K562 (cell line): ENCODE measurements around the gene TEAD3. TPM values are rescaled to one million over a fixed set of nuclear protein-coding genes. Genes with fewer than 3 reads are reported as not detected.
A peak's percentile ranks its signal among the peaks of the same experiment; 100 is the strongest.

Source experiments
- ATAC-seq: fragments of 200-7000 bp; cut with Tn5 transposase; 3 replicates; pipeline ENCODE4 v1.9.1; 2020; ENCODE audit warnings: moderate library complexity
- BruUV-seq: library from RNA; stranded (reverse); fragments of 400-500 nt; replicated peaks from 2 replicates; lab custom pipeline; 2021; lab: Mats Ljungman, UMichigan
- CTCF ChIA-PET: fragments of 300-600 bp; formaldehyde crosslinking; extraction: SDS; loops from one replicate; lab custom pipeline; 2021; ENCODE audit warnings: low intra/inter-chr PET ratio; lab: Yijun Ruan, JAX
- POLR2A ChIA-PET: fragments of 300-600, 350-650 bp; sonication (Branson Sonifier 250); formaldehyde crosslinking; extraction: SDS; loops from one replicate; lab custom pipeline; 2021; ENCODE audit warnings: antibody characterized with exemption, inconsistent platforms; lab: Yijun Ruan, JAX
- DNase-seq, 4 experiments: peaks; one replicate each; pipeline versions ENCODE4 v3.0.0 to v3.0.0-alpha.2; 2011 to 2018; ENCODE audit warnings: low spot score in 3 of 4, mixed read lengths in 3 of 4; ENCODE audit errors: extremely low read depth in 1 of 4
- FAIRE-seq: peaks from 2 replicates; lab custom pipeline; 2011; peaks lifted over from hg19 to GRCh38; lab: Jason Lieb, UNC
- H2AFZ ChIP-seq: 2 replicates; pipeline ENCODE4 v1.6.0; 2011; ENCODE audit warnings: low read depth, low read length, control low read depth, inconsistent platforms
- H3K27ac ChIP-seq: fragments of 200-600 bp; 3 replicates; pipeline ENCODE4 v1.8.0; 2011; ENCODE audit warnings: low read depth, mild to moderate bottlenecking, control low read depth, inconsistent platforms, low read length, moderate library complexity, mixed read lengths; ENCODE audit errors: extremely low read depth
- H3K27me3 ChIP-seq, 2 experiments: fragments of 300-600 bp in 1 of 2; 2 replicates in 1 of 2; 3 replicates in 1 of 2; pipeline versions ENCODE4 v1.6.0 to v1.8.0; 2011; ENCODE audit warnings: inconsistent platforms in 2 of 2, low read length in 2 of 2, mild to moderate bottlenecking in 1 of 2, mixed read lengths in 1 of 2, moderate library complexity in 1 of 2; ENCODE audit not compliant: control insufficient read depth in 2 of 2, insufficient read depth in 2 of 2
- H3K36me3 ChIP-seq: fragments of 300-600 bp; 3 replicates; pipeline ENCODE4 v1.8.0; 2011; ENCODE audit warnings: mild to moderate bottlenecking, low read length, inconsistent platforms; ENCODE audit not compliant: control insufficient read depth, insufficient read depth
- H3K4me1 ChIP-seq, 2 experiments: fragments of 200-600 bp in 1 of 2; replicated peaks in 1 of 2; 2 replicates in 1 of 2; 3 replicates in 1 of 2; pipeline versions ENCODE4 v1.5.1 to v1.8.0; 2011; ENCODE audit warnings: inconsistent platforms in 2 of 2, low read length in 2 of 2, mild to moderate bottlenecking in 1 of 2, mixed read lengths in 1 of 2, moderate library complexity in 1 of 2; ENCODE audit not compliant: control insufficient read depth in 2 of 2, insufficient read depth in 2 of 2
- H3K4me2 ChIP-seq: 2 replicates; pipeline ENCODE4 v1.6.1; 2011; ENCODE audit warnings: low read length, control low read depth, inconsistent platforms, mixed read lengths; ENCODE audit not compliant: insufficient read depth
- H3K4me3 ChIP-seq: fragments of 200-600 bp; sonication (generic), shearing (Covaris generic); 2 replicates; pipeline ENCODE4 v1.5.1; 2016; ENCODE audit warnings: control low read depth, inconsistent platforms
- H3K79me2 ChIP-seq: fragments of 200-600 bp; 3 replicates; pipeline ENCODE4 v1.8.0; 2011; ENCODE audit warnings: low read length, inconsistent platforms; ENCODE audit not compliant: control insufficient read depth, insufficient read depth
- H3K9ac ChIP-seq, 2 experiments: 2 replicates each; pipeline versions ENCODE4 v1.6.0 to v1.6.1; 2011; ENCODE audit warnings: low read depth in 2 of 2, low read length in 2 of 2, control low read depth in 1 of 2, inconsistent platforms in 1 of 2, mild to moderate bottlenecking in 1 of 2, mixed read lengths in 1 of 2; ENCODE audit not compliant: insufficient read depth in 1 of 2
- H3K9me1 ChIP-seq: one replicate; pipeline ENCODE4 v1.6.0; 2011; ENCODE audit warnings: inconsistent platforms, mild to moderate bottlenecking, low read length, moderate library complexity; ENCODE audit not compliant: control insufficient read depth, insufficient read depth
- H3K9me3 ChIP-seq: replicated peaks from 2 replicates; pipeline ENCODE4 v1.5.1; 2011; ENCODE audit warnings: low read depth, low read length, inconsistent platforms; ENCODE audit not compliant: control insufficient read depth, insufficient read depth
- H4K20me1 ChIP-seq: replicated peaks from 2 replicates; pipeline ENCODE4 v1.6.1; 2011; ENCODE audit warnings: low read length, inconsistent platforms, mixed read lengths; ENCODE audit not compliant: control insufficient read depth, insufficient read depth
- BCOR ChIP-seq: fragments of 450-650 bp; IDR thresholded peaks from 2 replicates; pipeline ENCODE4 v1.6.1; 2016
- BMI1 ChIP-seq: fragments of 150-350 bp; IDR thresholded peaks from 2 replicates; pipeline ENCODE4 v1.6.1; 2014; ENCODE audit warnings: low read length
- BRD9 ChIP-seq: fragments of 450-650 bp; IDR thresholded peaks from 2 replicates; pipeline ENCODE4 v1.6.1; 2018; ENCODE audit warnings: low read depth; ENCODE audit not compliant: partially characterized antibody
- HDGF ChIP-seq: fragments of 450-650 bp; IDR thresholded peaks from 2 replicates; pipeline ENCODE4 v1.6.1; 2016
- KDM1A ChIP-seq, 2 experiments: fragments of 450-650 bp; IDR thresholded peaks; 2 replicates each; pipeline ENCODE4 v1.6.1; 2016; ENCODE audit warnings: mild to moderate bottlenecking in 2 of 2
- LARP7 ChIP-seq: fragments of 450-650 bp; IDR thresholded peaks from 2 replicates; pipeline ENCODE4 v1.6.1; 2016
- NFIC ChIP-seq: fragments of 450-650 bp; IDR thresholded peaks from 2 replicates; pipeline ENCODE4 v1.6.1; 2017; ENCODE audit warnings: mild to moderate bottlenecking, inconsistent platforms
- NR3C1 ChIP-seq: sonication (generic); formaldehyde crosslinking; IDR thresholded peaks from 2 replicates; pipeline ENCODE4 v1.8.1; 2022; ENCODE audit warnings: missing genetic modification reagents
- POU5F1 ChIP-seq: fragments of 150-350 bp; IDR thresholded peaks from 2 replicates; pipeline ENCODE4 v1.6.1; 2014; ENCODE audit warnings: borderline replicate concordance, low read length, low read depth, mild to moderate bottlenecking; ENCODE audit not compliant: partially characterized antibody
- SMARCA5 ChIP-seq: fragments of 450-650 bp; IDR thresholded peaks from 2 replicates; pipeline ENCODE4 v1.6.1; 2016
- SP2 ChIP-seq: IDR thresholded peaks from 2 replicates; pipeline ENCODE4 v1.6.1; 2011; ENCODE audit warnings: mild to moderate bottlenecking, low read depth, low read length, moderate library complexity; ENCODE audit not compliant: poor library complexity, severe bottlenecking; ENCODE audit errors: extremely low read depth
- SRF ChIP-seq, 2 experiments: fragments of 250-450, 450-650 bp in 1 of 2; sonication (Bioruptor Pico) in 1 of 2; sonication (generic) in 1 of 2; formaldehyde crosslinking; IDR thresholded peaks; 2 replicates each; pipeline versions ENCODE4 v1.5.0 to v1.5.1; 2020 to 2022; ENCODE audit warnings: mild to moderate bottlenecking in 1 of 2, missing genetic modification reagents in 1 of 2
- TOE1 ChIP-seq, 2 experiments: fragments of 450-650 bp in 1 of 2; sonication (generic) in 1 of 2; formaldehyde crosslinking in 1 of 2; IDR thresholded peaks; 2 replicates each; pipeline versions ENCODE4 v1.7.1 to v1.8.0; 2016 to 2022; ENCODE audit warnings: borderline replicate concordance in 2 of 2, mild to moderate bottlenecking in 2 of 2, antibody characterized with exemption in 1 of 2, inconsistent platforms in 1 of 2, low read depth in 1 of 2, missing genetic modification reagents in 1 of 2, moderate library complexity in 1 of 2
- ZFP36 ChIP-seq: fragments of 150-350 bp; IDR thresholded peaks from 2 replicates; pipeline ENCODE4 v1.6.1; 2018; ENCODE audit warnings: low read length, low read depth; ENCODE audit not compliant: partially characterized antibody
- ZNF511 ChIP-seq: sonication (generic); formaldehyde crosslinking; IDR thresholded peaks from 2 replicates; pipeline ENCODE4 v1.8.0; 2022; ENCODE audit warnings: mild to moderate bottlenecking, missing genetic modification reagents
- ZNF589 ChIP-seq: fragments of 200-800 bp; sonication (Bioruptor generic); IDR thresholded peaks from 2 replicates; pipeline ENCODE4 v1.6.1; 2016; ENCODE audit warnings: low read depth, missing genetic modification characterization, missing compliant biosample characterization
- WGBS: fragments of 100-300 bp; shearing (Covaris generic); methylation state at CpG from one replicate; pipeline ENCODE4 v1.1.6; 2016; ENCODE audit warnings: low coverage, mixed read lengths; ENCODE audit not compliant: insufficient coverage; ENCODE audit errors: missing lambda C conversion rate; 5-methylcytosine and 5-hydroxymethylcytosine counted together
- in situ Hi-C: fragments of 300-500 bp; cut with MboI; formaldehyde crosslinking; loops from 4 replicates; pipeline ENCODE4 v1.15.0; 2018; ENCODE audit warnings: inconsistent platforms, mixed read lengths
- intact Hi-C: fragments of 100-400 bp; cut with micrococcal nuclease; formaldehyde crosslinking; loops from 2 replicates; pipeline ENCODE4 v1.14.2; 2022
- polyA plus RNA-seq, 8 experiments: library from polyadenylated mRNA; depleted of rRNA in 4 of 8; stranded (reverse) in 5 of 8; unstranded in 3 of 8; fragments of >200 nt; fragmentation: Nextera tagmentation in 2 of 8; fragmentation: Illumina TruSeq in 1 of 8; extraction: Ambion mirVana in 2 of 8; extraction: Trizol in 1 of 8; gene quantifications; 2 replicates each; pipeline versions ENCODE4 v1.2.1 to v1.2.3, GENCODE V29; 2011 to 2014; ENCODE audit warnings: inconsistent platforms in 1 of 8, missing spikeins in 1 of 8
- total RNA-seq, 7 experiments: library from RNA; depleted of rRNA in 6 of 7; stranded (reverse); fragments of >200 nt in 6 of 7; fragmentation: Illumina TruSeq in 2 of 7; extraction: Trizol in 2 of 7; gene quantifications; 2 replicates each; pipeline versions ENCODE4 v1.2.1 to v1.2.3, GENCODE V29; 2011 to 2021; ENCODE audit warnings: low replicate concordance in 1 of 7
- TF ChIP-seq, protein P1 (sequence below): sonication (generic); formaldehyde crosslinking; IDR thresholded peaks from 2 replicates; pipeline ENCODE4 v1.9.0; 2022; ENCODE audit warnings: mild to moderate bottlenecking, missing genetic modification reagents
- TF ChIP-seq, protein P2 (sequence below): fragments of 450-650 bp; IDR thresholded peaks from 2 replicates; pipeline ENCODE4 v1.6.1; 2016

The TEAD3 gene
- total and polyA plus RNA-seq, 9 of the 15 experiments (the other 6 are each of a cell fraction or from before 2014, with no cell fraction given): 0.63 to 13.2 (median 3.3) TPM

DNA sequence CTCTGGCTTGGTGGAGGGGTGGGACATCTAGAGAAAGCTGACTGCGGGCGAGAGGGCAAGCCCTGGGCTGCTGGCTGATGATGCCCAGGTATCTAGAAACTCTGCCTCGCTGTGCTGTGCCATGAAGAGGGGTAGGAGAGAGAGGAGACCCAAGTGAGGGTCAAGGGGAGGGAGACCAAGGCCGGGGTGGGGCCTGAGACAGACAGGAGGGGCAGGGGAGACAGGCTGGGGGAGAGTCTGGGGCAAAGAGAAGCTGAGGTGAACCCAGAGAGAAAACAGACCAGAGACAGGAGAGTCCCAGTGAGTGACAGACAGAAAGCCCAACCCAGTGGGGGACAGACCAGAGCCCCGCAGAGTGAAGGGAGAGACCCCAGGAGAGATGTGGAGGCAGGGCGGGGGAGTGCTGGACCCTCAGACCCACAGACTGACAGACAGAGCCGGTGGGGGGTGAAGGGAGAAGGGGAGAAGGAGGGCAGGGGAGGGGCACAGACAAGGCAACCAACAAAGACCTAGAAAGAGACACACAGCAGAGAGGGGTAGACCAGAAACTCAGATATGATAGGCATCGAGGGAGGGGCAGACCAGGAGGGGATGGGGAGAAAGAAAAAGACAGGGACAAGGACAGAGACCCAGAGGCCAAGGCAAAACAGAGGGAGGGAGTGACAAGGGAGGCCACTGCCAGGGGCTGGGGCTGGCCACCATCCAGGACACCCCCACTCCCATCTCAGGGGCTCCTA lies 5.9 kb downstream of the TEAD3 start:
- in situ Hi-C loops: no loop called here
- intact Hi-C loops: no loop called here
- FAIRE-seq (peak; percentile 15), ATAC-seq (peak; percentile 5; the same call in 2 of the 3 replicates), DNase-seq (no peak)
- H3K4me1 ChIP-seq: peaks cover 51 to 69% of the 10 kb centered on the region in 2 experiments
- no peaks in the 10 kb centered on the region for H3K36me3 ChIP-seq
- H3K4me2 ChIP-seq: no peak overlapping the region; the same call in 1 of the 2 replicates
- H3K27me3 ChIP-seq: no peaks in the 10 kb centered on the region
- ChIA-PET CTCF (no interaction called here), POLR2A (interaction anchor here (4.2 to 5.6 kb wide), 2 partner anchors 11 to 18 kb away, joined by 34 to 52 read pairs; no protein-coding TSS in a partner anchor)
- H4K20me1 ChIP-seq: peaks cover 28% of the 10 kb centered on the region; the same call in 1 of the 2 replicates
- H3K4me3 ChIP-seq: no peak overlapping the region
- H3K9me1 ChIP-seq: peaks cover 3% of the 10 kb centered on the region
- 44% methylated on average over 8 of the region's 8 CpGs for WGBS
- no peaks in the 10 kb centered on the region for H3K9me3 ChIP-seq
- H2AFZ ChIP-seq: no peak overlapping the region
- no TSS peak for BruUV-seq
- H3K79me2 ChIP-seq: peaks cover 27% of the 10 kb centered on the region; the same call in 2 of the 3 replicates
- H3K9ac ChIP-seq: peak overlapping the region; percentile 36 to 84; a peak in 3 of 4 replicates
- H3K27ac ChIP-seq: peak overlapping the region; percentile 67; the same call in 1 of the 3 replicates
- TF ChIP-seq, protein P1, sequence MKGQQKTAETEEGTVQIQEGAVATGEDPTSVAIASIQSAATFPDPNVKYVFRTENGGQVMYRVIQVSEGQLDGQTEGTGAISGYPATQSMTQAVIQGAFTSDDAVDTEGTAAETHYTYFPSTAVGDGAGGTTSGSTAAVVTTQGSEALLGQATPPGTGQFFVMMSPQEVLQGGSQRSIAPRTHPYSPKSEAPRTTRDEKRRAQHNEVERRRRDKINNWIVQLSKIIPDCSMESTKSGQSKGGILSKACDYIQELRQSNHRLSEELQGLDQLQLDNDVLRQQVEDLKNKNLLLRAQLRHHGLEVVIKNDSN: peak; percentile 43; the same call in 1 of the 2 replicates
- TF ChIP-seq POU5F1: no peak
- TF ChIP-seq ZNF589 (CRISPR knock-in tag): no peak
- TF ChIP-seq KDM1A (IDR thresholded peaks at IDR 0.05): 0 out of 4 replicates have a peak, but pooled peaks of 1 of the 2 experiments have one; percentile 36
- TF ChIP-seq SRF (CRISPR knock-in tag; IDR thresholded peaks at IDR 0.05): no peak
- peak; percentile 96 for TF ChIP-seq BRD9
- 0 out of 2 replicates have a peak, but pooled peaks have one; percentile 7 for TF ChIP-seq ZNF511
- TF ChIP-seq, protein P2, sequence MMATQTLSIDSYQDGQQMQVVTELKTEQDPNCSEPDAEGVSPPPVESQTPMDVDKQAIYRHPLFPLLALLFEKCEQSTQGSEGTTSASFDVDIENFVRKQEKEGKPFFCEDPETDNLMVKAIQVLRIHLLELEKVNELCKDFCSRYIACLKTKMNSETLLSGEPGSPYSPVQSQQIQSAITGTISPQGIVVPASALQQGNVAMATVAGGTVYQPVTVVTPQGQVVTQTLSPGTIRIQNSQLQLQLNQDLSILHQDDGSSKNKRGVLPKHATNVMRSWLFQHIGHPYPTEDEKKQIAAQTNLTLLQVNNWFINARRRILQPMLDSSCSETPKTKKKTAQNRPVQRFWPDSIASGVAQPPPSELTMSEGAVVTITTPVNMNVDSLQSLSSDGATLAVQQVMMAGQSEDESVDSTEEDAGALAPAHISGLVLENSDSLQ: peak; percentile 89
- TF ChIP-seq LARP7: no peak
- no peak for TF ChIP-seq BMI1
- TF ChIP-seq TOE1 (IDR thresholded peaks at IDR 0.05; ENCODE audit: borderline replicate concordance): 0 out of 2 replicates have a peak, but pooled peaks have one; percentile 11
- TF ChIP-seq TOE1 (CRISPR knock-in tag; IDR thresholded peaks at IDR 0.05; ENCODE audit: borderline replicate concordance, low read depth): no peak
- TF ChIP-seq NR3C1 (CRISPR knock-in tag): no peak
- TF ChIP-seq ZFP36: peak; percentile 50
- TF ChIP-seq SMARCA5: peak; percentile 88; the same call in 1 of the 2 replicates
- TF ChIP-seq HDGF: 0 out of 2 replicates have a peak, but pooled peaks have one; percentile 51
- peak; percentile 57; the same call in 1 of the 2 replicates for TF ChIP-seq BCOR
- no peak for TF ChIP-seq SP2
- peak; percentile 64 for TF ChIP-seq NFIC
